ENCODE data around the gene GREM2.

DNA sequence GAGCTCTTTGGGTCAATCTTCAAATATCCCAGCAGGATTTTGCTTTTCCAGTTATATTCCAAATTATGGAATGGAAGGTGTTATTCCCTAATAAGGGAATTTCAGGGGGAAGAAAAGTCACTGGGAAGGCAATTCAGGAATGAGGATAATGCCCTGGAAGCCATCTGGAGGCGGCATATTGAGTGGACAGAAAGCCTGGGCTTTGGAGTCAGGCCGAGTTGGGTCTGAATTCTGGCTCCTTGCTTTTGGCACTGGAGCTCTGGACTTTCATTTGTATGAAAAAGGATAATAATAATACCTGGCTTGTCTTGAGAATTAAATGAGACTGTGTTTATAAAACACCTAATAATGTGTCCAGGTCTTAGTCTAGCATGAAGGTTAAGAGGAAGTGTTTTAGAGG lies 16.5 kb downstream of the GREM2 start:
- TF ChIP-seq, protein P1, sequence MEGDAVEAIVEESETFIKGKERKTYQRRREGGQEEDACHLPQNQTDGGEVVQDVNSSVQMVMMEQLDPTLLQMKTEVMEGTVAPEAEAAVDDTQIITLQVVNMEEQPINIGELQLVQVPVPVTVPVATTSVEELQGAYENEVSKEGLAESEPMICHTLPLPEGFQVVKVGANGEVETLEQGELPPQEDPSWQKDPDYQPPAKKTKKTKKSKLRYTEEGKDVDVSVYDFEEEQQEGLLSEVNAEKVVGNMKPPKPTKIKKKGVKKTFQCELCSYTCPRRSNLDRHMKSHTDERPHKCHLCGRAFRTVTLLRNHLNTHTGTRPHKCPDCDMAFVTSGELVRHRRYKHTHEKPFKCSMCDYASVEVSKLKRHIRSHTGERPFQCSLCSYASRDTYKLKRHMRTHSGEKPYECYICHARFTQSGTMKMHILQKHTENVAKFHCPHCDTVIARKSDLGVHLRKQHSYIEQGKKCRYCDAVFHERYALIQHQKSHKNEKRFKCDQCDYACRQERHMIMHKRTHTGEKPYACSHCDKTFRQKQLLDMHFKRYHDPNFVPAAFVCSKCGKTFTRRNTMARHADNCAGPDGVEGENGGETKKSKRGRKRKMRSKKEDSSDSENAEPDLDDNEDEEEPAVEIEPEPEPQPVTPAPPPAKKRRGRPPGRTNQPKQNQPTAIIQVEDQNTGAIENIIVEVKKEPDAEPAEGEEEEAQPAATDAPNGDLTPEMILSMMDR (conservative IDR thresholded peaks at IDR 0.05; ENCODE audit: low read depth, low read length) = no peak
- no peak for TF ChIP-seq EZH2 (IDR thresholded peaks at IDR 0.05; ENCODE audit: borderline replicate concordance, low read depth, low read length, poor library complexity, severe bottlenecking)
